ENCODE measurements around the gene PA2G4.

Gene PA2G4

GRCh38 chr12:56082967-56083366 is 21.4 kb upstream of the PA2G4 start:
- in situ Hi-C loops (cut with HindIII; ENCODE audit: low sequenced_read_pairs) = no loop called here
- no peak for TF ChIP-seq CTCF (IDR thresholded peaks at IDR 0.05; ENCODE audit: low read depth, low read length)
- H3K4me3 ChIP-seq (ENCODE audit: low read depth, low read length) = no peak overlapping the region
- DNase-seq (ENCODE audit: low read depth, low spot score) = no peak

GRCh38 chr12:56084958-56085543 is 19.3 kb upstream of the PA2G4 start:
- in situ Hi-C loops (cut with HindIII; ENCODE audit: low sequenced_read_pairs) = no loop called here
- H3K4me3 ChIP-seq (ENCODE audit: low read depth, low read length) = no peak overlapping the region
- TF ChIP-seq CTCF (IDR thresholded peaks at IDR 0.05; ENCODE audit: low read depth, low read length) = peak; percentile 53
- DNase-seq (ENCODE audit: low read depth, low spot score) = no peak

GRCh38 chr12:56086096-56086495 is 18.3 kb upstream of the PA2G4 start:
- no peak overlapping the region for H3K4me3 ChIP-seq (ENCODE audit: low read depth, low read length)
- in situ Hi-C loops (cut with HindIII; ENCODE audit: low sequenced_read_pairs) = no loop called here
- TF ChIP-seq CTCF (IDR thresholded peaks at IDR 0.05; ENCODE audit: low read depth, low read length) = no peak
- no peak for DNase-seq (ENCODE audit: low read depth, low spot score)

- DNase-seq (ENCODE audit: low read depth, low spot score) = no peak
- no peak overlapping the region for H3K4me3 ChIP-seq (ENCODE audit: low read depth, low read length)
- in situ Hi-C loops (cut with HindIII; ENCODE audit: low sequenced_read_pairs) = no loop called here
- TF ChIP-seq CTCF (IDR thresholded peaks at IDR 0.05; ENCODE audit: low read depth, low read length) = no peak
Measured at GRCh38 chr12:56086608-56087007, 17.8 kb upstream of the PA2G4 start.

DNA sequence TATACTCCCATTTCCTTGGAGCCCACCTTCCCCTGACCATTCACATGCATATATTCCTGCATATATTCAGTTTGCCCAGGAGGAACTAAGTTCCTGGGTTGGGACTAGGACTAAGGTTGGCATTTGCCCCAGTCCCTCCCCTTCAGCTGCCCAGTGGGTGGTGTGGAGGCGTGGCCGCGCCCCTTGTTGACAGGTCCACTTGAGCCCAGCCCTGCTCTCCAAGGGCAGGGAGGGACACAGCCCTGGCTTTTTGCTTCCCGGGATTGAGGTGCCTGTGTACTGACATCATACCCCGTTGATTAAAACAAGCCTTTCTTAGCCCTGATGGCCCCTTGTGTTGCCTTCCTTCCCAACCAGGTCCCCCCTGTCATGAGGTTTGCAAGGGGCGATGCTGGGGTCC is 17.1 kb upstream of the PA2G4 start:
- no peak overlapping the region for H3K4me3 ChIP-seq (ENCODE audit: low read depth, low read length)
- TF ChIP-seq CTCF (IDR thresholded peaks at IDR 0.05; ENCODE audit: low read depth, low read length) = no peak
- DNase-seq (ENCODE audit: low read depth, low spot score) = no peak
- in situ Hi-C loops (cut with HindIII; ENCODE audit: low sequenced_read_pairs) = no loop called here

GRCh38 chr12:56097738-56098137 is 6.6 kb upstream of the PA2G4 start:
- DNase-seq (ENCODE audit: low read depth, low spot score) = no peak
- in situ Hi-C loops (cut with HindIII; ENCODE audit: low sequenced_read_pairs) = no loop called here
- no peak overlapping the region for H3K4me3 ChIP-seq (ENCODE audit: low read depth, low read length)
- TF ChIP-seq CTCF (IDR thresholded peaks at IDR 0.05; ENCODE audit: low read depth, low read length) = no peak

GRCh38 chr12:56098592-56098991 is 5.8 kb upstream of the PA2G4 start:
- no peak for DNase-seq (ENCODE audit: low read depth, low spot score)
- in situ Hi-C loops (cut with HindIII; ENCODE audit: low sequenced_read_pairs) = no loop called here
- no peak overlapping the region for H3K4me3 ChIP-seq (ENCODE audit: low read depth, low read length)
- no peak for TF ChIP-seq CTCF (IDR thresholded peaks at IDR 0.05; ENCODE audit: low read depth, low read length)

Measured in astrocyte of the spinal cord (primary cell).